Measurements from ENCODE around the gene TAX1BP3.

Gene TAX1BP3

DNA sequence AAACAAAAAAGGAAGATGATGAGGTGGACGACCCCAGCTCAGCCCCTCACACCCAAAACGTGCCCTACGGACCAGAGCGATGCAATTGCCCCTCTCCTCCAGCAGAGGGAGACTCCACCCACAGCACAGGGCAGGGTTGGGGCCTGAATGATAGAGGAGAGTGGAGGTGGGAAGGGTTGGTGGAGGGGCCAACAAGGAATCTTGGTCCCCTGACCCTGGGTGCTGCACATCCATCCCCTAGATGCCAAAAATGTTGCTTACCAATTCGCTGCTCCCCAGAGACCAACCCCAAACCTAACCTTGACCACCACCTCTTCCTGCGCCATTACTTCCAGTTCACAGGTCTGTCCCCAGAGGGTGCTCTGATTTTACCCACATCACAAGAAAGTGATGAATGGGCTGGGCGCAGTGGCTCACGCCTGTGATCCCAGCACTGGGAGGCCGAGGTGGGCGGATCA is 14.7 kb upstream of the TAX1BP3 start:
- DNase-seq (ENCODE audit: low spot score), result peak; percentile 88
- TF ChIP-seq, protein P1, sequence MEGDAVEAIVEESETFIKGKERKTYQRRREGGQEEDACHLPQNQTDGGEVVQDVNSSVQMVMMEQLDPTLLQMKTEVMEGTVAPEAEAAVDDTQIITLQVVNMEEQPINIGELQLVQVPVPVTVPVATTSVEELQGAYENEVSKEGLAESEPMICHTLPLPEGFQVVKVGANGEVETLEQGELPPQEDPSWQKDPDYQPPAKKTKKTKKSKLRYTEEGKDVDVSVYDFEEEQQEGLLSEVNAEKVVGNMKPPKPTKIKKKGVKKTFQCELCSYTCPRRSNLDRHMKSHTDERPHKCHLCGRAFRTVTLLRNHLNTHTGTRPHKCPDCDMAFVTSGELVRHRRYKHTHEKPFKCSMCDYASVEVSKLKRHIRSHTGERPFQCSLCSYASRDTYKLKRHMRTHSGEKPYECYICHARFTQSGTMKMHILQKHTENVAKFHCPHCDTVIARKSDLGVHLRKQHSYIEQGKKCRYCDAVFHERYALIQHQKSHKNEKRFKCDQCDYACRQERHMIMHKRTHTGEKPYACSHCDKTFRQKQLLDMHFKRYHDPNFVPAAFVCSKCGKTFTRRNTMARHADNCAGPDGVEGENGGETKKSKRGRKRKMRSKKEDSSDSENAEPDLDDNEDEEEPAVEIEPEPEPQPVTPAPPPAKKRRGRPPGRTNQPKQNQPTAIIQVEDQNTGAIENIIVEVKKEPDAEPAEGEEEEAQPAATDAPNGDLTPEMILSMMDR (IDR thresholded peaks at IDR 0.05; ENCODE audit: extremely low read depth, missing control alignments), result peak; percentile 84

DNA sequence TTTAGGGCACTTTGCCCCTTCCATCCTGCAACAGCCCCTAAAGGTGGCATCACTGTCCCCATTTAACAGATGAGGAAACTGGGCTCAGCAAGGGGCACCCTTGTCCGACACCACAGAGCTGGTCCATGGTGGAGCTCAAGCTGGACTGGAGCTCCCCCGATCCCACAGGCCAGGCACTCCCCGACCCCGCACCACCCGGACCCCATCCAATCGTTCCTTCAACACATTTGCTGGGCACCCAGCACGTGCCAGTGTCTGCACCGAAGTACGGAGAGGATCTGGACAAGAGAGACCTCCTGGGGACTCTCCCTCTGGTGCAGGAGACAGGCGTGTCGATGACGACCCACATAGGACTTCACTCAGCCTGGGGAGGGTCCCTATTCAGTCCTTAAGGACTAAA is 13.7 kb upstream of the TAX1BP3 start:
- no peak for DNase-seq (ENCODE audit: low spot score)
- TF ChIP-seq, protein P1 (IDR thresholded peaks at IDR 0.05; ENCODE audit: extremely low read depth, missing control alignments), result no peak

DNA sequence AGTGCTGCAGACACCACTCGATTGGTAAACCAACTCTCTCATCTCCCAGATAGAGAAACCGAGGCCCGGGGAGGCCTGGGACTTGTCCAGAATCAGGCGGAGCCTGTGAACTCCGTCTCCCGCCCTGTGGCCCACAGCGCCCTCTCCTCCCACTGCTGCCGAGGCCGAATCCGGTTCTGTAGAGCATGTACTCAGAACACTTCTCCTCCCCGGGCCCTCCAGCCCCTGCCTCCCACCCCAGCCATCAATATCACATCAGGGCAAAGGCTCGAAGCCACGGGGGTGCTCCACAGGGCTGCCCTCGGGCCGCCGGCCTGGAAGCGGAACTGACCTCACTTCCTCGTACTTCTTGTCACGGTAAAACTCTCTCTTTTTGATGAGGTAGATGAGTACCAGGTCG is 13.2 kb upstream of the TAX1BP3 start:
- DNase-seq (ENCODE audit: low spot score), result no peak
- TF ChIP-seq, protein P1 (IDR thresholded peaks at IDR 0.05; ENCODE audit: extremely low read depth, missing control alignments), result no peak

DNA sequence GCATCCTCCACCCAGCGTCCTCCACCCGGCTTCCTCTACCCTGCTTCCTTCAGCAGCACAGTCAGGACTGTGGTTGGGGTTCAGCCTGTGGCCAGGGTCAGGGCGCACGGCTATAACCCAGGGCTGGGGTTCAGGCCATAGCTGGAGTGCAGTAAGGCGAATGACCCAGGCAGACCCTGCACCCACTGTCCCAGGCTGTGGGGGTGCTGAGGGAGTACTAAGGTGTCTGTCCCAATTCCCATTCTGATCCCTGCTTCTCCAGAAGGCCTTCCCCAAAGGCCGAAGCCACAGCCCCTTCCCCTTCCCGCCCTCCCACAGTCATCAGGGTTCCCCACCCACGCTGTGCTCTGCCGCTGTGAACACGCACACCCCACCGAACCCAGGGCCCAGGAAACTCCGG is 12.7 kb upstream of the TAX1BP3 start:
- no peak for DNase-seq (ENCODE audit: low spot score)

DNA sequence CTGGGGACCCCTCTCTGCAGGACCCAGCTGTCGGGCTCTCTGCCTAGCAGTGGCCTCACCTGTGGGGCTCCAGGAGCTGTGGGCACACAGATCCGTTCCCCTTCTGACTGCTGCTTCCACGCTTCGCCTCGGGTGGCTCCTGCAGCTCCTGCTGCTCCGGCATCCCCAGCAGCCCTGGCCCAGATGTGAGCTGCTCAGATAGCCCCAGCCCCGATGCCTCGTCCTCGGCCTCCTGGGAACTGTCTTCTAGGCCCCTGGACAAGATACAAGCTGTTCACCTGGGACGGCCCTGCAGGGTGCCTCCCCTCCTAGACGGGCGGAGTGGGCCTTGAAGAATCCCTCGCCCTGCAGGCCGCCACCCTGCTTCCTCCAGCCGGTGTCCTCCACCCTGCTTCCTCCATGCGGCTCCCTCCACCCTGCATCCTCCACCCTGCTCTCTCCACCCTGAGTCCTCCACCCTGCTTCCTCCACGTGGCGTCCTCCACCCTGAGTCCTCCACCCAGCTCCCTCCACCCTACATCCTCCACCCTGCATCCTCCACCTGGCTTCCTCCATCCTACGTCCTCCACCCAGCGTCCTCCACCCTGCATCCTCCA is 11.3 kb upstream of the TAX1BP3 start:
- DNase-seq (ENCODE audit: low spot score), result no peak
- TF ChIP-seq, protein P1 (IDR thresholded peaks at IDR 0.05; ENCODE audit: extremely low read depth, missing control alignments), result no peak

More for the DNA sequence above, 12.7 kb upstream of the TAX1BP3 start:
- TF ChIP-seq, protein P1 (IDR thresholded peaks at IDR 0.05; ENCODE audit: extremely low read depth, missing control alignments), result no peak

- no peak for DNase-seq (ENCODE audit: low spot score)
These were observed 10.6 kb upstream of the TAX1BP3 start for GRCh38 chr17:3678821-3679530.

More at GRCh38 chr17:3678821-3679530, 10.6 kb upstream of the TAX1BP3 start:
- TF ChIP-seq, protein P1 (IDR thresholded peaks at IDR 0.05; ENCODE audit: extremely low read depth, missing control alignments), result no peak
